Stimulated activated CD4-positive, alpha-beta T cell treated with anti-CD3 and anti-CD28 coated beads, Interleukin-2, amount 100 ng/mL, for 4 hours (primary cell): Measurements from ENCODE around the gene RBPJL.

Source experiments
- DNase-seq: peaks from one replicate; pipeline ENCODE4 v3.0.0-alpha.2; 2020; ENCODE audit warnings: low read depth

Gene RBPJL

DNA sequence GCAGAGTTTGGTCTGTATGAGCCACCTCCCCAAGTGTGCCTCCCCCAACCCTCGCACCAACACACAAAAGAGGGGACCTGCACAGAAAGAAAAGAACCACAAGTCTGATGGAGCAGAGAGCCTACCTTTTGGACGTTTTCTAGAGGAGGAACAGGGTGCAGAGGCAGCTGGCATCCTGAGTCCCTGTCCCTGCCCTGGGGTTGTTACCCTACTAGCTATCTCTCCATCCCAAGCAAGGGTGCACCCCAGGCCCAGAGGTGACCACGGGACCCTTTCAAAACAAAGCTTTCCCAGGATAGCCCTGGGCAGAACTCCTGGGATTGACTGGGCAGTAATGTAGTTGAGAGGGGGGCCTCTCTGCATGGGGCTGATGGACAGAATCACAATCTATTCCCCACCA, 11.2 kb downstream of the RBPJL start:
- no peak for DNase-seq

DNA sequence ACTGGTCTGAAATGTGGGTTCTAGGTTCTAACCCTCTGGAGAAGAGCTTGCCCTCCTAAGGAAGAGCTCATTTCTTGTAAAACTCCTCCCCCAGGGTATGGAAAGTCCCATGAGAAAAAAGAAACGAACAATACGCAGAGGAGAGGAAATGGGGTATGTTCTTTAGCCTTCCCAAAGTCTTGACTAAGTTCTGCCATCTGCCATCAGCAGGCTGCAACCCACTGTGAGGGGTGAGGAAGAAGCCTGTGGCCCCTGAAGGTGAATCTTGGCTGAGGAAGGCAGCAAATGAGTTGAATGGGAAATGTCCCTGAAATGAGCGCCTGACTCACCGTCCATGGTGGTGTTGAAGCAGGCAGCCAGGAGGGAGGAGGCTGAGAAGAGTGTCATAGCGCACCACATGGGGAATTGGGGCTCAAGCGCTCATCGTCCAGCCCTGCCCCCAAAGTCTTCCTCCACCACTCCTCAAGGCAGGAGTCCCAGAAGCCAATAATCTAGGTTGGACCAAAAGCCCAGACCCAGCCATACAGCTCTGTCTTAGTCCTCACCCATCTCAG, 11.8 kb downstream of the RBPJL start:
- DNase-seq = no peak

DNA sequence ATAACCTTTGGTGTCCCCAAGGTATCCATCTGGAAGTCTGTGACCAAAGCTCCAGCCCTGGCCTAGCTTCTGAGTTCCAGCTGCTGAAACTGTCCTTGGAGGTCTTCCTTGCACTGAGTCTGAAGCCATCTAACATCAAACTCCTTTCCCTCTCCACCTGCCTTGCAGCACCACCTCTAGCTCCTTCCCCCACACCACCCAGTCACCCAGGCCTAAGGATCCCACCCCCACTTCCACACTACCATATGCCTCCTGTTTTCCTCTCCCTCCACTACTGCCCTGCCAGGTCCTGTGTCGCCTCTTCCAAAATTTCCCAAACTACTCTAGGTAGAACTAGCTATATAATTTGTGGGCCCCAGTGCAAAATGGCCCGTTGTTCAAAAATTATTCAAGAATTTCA, 12.3 kb downstream of the RBPJL start:
- DNase-seq = no peak

DNA sequence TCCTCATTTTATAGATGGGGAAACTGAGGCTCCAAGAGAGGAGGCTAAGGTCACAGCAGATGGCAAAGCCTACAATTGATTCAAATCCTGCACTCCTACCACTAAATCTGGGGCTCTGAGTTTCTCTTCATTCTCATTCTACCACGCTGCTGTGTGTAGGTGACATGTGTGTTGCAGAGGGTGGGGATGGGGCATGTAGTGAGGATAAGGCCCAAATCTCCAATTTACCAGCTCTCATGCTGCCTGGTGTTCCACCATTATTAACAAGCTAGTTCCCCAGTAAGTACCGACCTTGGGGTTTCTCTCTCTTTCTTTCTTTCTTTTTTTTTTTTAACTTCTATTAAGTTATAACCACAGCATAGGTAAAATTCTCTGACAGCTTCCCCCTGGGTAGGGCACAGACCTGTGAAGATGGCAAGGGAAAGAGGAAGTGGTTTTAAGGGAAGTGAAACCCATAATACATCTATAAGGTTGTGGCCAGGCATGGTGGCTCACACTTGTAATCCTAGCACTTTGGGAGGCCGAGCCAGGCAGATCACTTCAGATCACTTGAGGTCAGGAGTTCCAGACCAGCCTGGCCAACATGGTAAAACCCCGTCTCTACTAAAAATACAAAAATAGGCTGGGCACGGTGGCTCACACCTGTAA, 14.4 kb downstream of the RBPJL start:
- no peak for DNase-seq

DNA sequence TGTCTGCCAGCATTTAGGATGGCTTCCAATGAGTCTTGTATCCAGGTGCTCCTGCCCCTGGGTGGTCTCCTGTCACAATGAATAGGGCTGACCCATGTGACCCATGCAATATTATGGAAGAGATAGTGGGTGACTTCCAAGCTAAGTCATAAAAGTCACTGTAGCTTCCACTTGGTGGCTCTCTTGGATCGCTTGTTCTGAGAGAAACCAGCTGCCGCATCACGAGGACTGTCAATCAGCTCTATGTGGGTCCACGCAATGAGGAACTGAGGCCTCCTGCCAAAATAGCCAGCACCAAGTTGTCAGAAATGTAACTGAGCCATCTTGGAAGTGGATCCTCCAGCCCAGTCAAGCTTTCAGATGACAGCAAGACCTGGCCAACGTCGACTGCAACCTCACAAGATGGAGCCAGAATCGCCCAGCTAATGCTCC, 16.3 kb downstream of the RBPJL start:
- DNase-seq = no peak

DNA sequence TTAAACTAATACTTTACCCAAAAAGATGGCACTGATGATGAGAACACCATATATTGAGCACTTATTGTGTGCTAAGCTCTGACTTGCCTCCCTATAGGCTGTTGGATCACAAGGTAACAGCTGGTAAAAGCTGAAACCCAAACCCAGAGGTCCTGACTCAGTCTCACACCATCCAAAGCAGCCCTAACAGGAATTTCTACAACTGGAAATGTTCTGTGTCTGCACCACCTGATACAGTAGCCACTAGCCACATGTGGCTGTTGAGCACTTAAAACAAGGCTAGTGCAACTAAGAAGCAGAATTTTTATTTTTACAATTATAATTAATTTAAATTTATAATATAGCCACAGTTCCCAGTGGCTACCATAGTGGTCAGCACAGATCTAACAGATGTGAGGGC, 17.1 kb downstream of the RBPJL start:
- no peak for DNase-seq

DNA sequence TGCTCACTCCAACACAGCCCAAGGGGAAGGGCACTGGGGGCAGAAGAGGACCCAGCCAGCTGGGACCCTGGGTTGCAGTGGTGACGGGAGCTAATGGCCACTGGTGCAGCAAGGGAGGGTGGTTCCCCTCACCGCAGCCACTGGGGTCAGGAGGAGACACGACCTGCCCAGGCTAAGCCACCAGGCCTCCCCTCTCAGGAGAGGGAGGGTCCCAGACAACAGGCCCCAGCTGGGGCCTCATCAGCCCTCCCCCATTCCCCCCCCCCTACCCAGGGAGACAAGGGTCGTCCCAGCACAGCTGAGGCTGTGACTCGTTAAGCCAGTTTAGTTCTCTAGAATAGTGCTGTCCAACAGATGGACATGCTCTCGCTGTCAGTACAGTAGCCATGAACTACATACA, 18.7 kb downstream of the RBPJL start:
- no peak for DNase-seq

DNA sequence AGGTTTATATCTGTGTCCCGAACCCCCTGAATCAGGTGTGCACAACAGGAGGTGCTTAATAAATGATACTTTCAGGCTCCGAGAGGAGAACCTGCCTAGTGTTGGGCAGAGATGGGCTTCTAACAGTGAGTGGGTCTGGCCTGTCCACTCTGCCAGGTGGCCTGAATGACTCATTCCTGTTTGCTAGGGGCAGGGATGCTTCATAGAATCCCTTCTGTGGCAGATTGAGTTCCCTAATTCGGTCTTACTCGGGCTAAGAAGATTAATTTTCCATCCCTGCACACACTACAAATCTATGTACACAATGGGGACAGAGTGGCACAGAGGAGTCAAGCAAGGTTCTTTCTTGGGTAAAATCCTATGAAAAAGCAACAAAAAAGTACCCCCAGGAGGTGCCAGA, 21.8 kb downstream of the RBPJL start:
- DNase-seq = no peak

DNA sequence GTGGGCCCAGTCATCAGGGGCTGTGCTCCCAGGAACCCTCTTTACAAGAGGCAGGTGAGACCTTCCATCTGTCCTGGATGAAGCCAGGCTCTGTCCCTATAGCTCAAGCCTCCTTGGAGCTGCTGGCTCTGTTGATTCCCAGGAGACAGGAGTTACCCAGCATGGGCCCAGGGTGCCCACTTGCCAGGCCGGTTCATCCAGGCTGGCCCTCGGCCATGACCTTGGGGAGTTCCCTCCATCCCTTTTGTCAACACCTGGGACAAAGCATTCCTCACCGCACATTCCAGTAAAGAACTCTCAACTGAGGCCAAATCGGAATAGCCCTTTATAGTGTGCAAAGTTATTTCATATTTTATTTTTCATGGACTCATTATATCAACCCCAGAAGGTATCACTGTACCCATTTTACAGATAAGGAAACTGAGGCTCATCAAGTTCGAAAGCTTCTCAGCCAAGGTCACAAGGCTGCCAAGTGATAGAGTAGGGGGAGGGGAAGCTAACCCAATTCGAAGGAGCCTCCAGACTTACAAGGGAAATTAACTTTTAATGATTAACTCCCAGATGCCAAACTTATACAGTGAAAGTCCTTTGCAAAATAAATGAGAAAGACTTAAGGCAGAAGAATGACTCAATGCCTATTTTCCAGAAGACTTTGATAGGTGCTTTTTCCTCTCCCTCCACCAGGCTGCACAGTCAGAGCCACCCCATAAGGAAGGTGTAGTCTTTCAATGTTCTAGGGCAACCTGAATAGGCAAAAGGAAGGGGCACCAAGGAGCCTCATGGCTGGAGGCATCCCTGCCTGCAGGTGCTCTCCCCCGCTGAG, 23.1 kb downstream of the RBPJL start:
- no peak for DNase-seq

DNA sequence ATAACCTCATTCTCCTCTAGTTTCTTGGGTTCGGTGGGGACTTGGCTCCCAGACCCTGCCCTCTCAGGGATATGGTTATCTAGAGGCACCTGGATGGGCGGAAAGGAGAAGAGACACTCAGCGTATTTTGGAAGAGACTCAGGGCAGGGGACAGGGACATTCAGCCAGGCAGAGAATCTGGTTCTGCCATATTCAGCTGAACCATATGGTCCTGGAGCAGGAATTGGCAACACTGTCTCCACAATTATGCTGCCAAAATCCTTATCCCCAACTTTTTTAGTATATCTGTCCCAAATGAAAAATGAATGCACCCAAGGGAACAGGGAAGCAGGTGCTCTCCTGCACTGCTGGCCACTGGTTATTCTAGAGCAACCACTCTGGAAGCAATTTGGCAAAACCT, 23.8 kb downstream of the RBPJL start:
- no peak for DNase-seq

DNA sequence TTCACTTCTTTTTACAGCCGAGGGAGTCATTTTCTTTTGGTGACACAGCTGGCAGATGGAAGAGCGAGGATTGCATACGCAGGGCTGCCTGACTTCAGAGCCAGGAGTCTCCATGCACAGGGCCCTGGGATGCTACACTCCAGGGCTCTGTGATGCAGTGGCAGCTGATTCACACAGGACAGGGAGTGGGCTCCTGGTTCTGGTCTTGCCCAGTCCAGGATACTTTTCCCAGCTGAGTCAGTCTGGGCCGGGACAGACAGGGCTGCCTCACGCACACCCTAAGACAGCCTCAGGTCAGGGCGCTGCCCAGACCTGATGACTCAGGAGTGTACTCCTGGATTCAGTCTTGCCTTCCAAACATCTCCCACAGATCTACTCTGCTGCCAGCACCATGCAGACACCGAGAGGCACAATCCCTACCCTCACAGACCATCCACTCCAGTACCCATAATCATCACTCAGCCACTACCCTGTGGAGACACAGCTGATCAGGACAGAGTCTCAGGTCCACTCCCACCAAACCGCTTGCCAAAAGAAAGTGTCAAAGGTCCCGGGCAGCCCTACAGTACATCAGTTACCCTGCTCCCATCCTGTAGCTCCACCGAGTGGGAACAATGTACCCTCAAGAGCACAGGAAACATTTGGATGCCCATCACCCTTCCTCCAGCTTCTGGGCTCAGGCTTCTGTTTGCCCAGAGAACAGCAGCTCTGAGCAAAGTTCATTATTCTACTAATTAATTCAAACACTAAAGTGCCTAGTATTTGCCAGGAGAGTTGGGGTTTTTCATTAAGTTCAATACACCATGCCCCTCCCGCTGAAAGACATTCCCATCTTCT, 30.1 kb downstream of the RBPJL start:
- no peak for DNase-seq

DNA sequence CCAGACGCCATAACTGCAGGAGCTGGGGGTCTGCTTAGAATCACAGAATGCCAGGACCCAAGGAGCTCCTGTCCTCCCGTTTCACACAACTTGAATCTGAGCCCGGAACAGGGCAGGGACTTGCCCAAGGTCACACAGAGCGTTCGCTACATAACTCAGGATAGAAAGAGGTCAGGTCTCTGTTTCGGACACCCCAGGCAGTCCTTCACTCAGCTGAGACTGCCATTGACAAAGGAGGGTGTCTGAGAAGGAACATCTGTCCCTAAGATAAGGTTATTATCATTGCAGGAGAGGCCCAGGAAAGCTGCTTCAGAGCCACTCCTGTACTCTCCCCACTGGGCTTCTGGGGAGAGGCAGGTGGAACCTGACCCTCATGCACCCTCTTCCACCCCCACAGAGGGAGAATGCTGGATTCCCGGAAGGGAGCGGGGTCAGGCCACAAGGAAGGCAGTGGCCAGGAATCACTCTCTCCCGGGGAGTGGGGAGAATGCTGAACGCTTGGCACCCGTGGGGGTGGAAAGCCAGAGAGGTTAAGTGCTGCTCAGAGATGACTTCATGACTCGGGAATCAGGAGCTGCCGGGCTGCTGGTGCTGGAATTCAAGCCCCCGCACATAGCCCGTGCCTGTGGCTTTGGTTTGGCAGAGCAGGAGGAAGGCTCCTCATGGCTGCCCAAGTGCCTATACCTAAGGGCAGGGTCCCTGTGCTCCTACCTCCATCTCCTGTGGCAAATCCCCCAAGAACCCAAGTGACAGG, 30.9 kb downstream of the RBPJL start:
- no peak for DNase-seq

DNA sequence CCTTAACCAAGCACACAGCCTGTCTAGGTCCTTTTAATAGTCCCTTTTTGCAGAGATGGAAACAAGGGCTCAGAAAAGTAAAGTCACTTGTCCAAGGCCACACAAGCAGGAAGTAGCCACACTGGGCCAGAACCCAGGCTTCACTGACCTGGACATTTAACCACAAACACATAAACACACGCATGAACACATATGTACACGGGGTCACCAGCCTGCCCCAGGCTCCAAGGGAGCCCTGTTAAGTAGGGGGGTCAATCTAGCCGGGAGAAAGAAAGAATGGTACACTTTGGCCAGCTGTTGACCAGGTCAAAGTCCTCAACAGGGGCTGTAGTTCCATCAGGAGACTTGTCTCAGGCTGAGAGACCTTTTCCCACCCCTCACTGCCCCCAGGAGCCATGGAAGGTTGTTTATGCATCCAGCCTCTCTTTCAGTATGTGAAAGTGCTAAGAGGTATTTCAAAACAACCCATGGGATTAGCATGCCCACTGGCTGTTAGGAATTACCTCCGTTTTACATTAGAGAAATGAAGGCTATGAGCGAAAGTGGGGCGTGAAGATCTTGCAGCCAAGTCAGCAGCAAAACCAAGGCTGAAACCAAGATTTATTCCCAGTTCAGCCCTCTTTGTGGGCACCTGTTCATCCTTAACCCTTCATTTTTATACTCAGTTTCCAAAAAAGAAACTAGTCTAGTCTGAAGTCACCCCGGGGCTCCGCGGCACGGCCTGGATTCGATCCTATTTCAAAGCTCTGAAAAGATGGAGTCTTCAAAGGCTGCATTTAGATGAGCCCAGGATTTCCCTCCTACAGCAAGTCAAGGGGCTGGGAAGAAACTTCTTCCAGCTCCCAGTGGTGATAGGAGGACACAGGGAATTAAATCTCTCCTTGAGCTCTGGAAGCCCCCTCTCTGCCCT, 31.7 kb downstream of the RBPJL start:
- DNase-seq = no peak

DNA sequence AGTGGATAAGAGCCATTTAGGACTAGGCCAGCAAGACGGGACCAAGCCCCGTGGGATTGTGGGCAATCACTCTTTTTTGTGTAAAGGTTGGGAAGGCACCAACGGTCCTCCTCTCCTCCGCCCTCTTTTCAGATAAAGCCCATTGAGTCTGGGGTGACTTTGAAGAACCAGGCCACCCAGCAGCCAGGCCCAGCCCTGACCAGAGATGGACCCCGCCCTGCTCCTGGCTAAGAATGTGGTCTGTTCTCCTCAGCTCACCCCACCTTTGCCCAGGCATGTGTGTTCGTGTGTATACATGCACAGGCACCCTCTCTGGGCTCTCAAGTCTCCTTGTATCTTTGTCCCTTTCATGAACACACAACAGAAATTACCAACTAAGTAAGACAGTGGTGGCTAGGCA, 32.4 kb downstream of the RBPJL start:
- DNase-seq = no peak

DNA sequence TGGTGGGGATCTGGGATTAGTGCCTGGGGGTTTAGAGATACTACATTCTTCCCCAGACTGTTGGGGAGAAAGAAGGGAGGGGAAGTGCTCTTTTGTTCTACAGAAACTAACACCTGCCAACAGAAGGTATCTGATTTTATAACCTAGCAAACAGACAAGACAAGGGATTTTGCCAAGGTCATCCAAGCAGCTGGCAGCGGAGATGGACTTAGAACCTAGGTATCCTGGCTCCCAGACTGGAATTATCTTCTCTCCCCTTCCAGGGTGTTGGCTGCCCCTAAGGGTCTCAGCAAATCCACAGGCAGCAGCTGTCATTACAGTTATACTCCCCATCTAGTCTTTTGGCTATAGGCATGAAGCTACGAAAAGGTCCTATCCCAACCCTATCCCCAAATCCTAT, 33.2 kb downstream of the RBPJL start:
- DNase-seq = no peak

DNA sequence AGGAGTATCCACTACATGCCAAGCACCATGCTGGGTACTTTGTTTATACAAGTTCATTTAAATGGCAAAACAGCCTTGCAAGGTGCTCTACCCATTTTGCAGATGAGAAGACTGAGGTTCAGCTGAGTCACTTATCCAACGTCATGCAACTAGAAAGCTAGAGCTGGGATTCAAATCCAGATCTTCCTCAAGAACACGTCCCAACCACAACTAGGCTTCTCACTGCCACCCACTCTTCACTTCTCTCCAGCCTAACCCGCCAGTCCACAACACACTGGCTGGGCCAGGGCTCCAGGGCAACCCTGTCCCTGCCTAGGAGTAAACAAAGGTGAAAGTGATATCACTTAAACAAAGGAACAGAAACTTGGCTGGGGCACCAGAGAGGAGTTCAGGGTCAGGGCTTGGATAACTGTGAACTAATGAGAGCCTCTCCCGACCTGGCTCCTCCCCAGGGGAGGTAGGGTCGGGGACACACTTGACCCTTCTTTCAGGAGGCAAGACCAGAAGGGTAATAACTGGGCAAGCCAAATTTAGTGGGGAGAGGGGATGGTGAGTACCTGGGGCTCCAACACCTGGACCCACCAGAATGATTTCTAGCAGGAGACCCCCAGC, 33.7 kb downstream of the RBPJL start:
- DNase-seq = no peak

DNA sequence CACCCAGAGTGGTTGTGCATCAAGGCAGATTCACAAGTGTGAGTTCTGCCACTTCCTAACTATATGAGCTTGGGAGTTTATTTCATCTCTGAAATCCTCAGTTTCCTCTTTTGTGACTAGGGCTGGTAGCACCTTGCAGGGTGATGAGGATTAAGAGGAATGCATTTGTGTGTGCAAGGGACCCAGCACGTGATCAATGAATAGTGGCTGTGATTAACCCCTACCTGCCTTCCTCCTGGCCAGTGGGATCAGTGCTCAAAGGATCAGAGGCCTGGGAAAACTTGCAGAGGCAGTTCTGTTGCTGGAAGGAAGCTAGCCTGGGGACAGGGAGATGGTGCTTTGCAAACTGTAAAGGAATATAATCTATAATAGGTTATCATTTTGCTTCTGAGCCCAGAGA, 34.3 kb downstream of the RBPJL start:
- DNase-seq = no peak

DNA sequence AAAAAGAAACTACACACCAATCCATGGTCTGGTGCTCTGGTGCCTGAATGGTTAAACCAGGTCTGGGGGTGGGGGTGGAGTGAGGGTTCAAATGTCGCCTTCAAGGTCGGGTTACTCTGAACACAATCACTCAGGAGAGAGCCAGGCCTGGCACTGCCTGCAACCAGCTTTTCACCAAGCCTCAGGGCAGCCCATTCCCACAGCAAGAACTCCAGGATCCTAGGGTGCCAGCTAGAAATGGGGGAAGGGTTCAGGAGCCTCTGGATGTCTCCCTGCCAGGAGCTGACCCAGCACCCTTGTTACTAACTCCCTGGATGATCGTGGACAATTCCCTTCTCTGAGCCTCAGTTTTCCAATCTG, 34.9 kb downstream of the RBPJL start:
- no peak for DNase-seq

DNA sequence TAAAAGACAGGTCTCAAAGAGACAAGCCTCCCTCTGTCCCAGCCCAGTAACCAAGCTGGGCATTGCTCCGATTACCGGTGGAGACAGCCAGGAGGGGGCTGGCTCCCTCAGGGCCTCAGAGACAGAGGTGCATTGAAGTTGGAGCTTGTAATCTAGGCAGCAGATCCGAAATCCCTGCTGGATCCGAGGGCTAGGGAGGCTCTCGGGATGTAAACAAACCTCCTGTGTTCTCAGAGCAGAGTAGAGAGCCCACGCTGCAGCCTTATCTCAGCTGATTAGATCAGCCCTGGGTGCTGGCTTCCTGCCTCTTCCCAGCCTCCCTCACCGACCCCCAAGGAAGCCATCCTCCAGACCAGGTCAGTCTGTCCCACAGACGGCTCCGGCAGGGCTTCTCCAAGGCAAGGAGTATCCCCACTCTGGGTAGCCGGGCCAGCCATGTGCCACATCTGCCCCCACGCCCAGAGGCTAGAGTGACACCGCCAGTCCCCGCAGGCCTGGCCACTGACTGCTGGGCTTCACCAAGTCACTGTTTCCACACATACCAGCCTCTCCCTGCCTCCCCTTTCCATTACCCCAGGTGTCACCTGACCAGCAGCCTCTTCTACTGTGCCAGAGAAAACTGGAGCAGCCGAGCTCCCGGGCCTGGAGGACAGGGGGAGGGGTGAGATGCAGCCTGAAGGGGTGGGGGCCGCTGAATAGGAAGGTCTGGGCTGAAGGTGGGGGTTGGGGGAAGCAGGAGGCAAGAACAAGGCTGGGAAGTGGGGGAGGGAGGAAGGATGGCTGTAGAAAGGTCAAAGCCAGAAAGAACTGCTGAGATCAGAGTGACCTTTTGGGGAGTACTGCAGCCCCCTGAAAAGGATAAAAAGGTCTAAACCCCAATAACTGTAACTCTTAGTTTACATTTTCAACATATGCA, 35.6 kb downstream of the RBPJL start:
- no peak for DNase-seq
